DOHH2 (cell line): ENCODE data around the gene RAB8A.
A peak's percentile ranks its signal among the peaks of the same experiment; 100 is the strongest.

Experiments used
- H3F3A ChIP-seq: fragments of 200-600 bp; sonication (generic), shearing (Covaris generic); 2 replicates; pipeline ENCODE4 v1.6.0; 2016; ENCODE audit warnings: antibody characterized with exemption, mild to moderate bottlenecking; ENCODE audit not compliant: control insufficient read depth, insufficient read depth
- H3K27ac ChIP-seq: fragments of 200-600 bp; sonication (generic); 2 replicates; pipeline ENCODE4 v1.5.1; 2014; ENCODE audit warnings: low read depth, mild to moderate bottlenecking, low read length, moderate library complexity
- H3K27me3 ChIP-seq: fragments of 200-600 bp; sonication (generic); 2 replicates; pipeline ENCODE4 v1.6.1; 2014; ENCODE audit warnings: mild to moderate bottlenecking, low read length, mixed read lengths; ENCODE audit not compliant: control insufficient read depth
- H3K36me3 ChIP-seq: fragments of 200-600 bp; sonication (generic); 2 replicates; pipeline ENCODE4 v1.6.1; 2014; ENCODE audit warnings: mild to moderate bottlenecking, low read length, moderate library complexity, mixed read lengths; ENCODE audit not compliant: control insufficient read depth
- H3K4me1 ChIP-seq: fragments of 200-600 bp; sonication (generic); 2 replicates; pipeline ENCODE4 v1.6.1; 2014; ENCODE audit warnings: mild to moderate bottlenecking, low read length, mixed read lengths; ENCODE audit not compliant: control insufficient read depth
- H3K4me2 ChIP-seq: fragments of 200-600 bp; sonication (generic); 2 replicates; pipeline ENCODE4 v1.6.0; 2014; ENCODE audit warnings: mild to moderate bottlenecking, low read length, moderate library complexity
- H3K4me3 ChIP-seq: fragments of 200-600 bp; sonication (generic); 2 replicates; pipeline ENCODE4 v1.5.1; 2014; ENCODE audit warnings: mild to moderate bottlenecking, low read length, mixed read lengths
- H3K79me2 ChIP-seq: fragments of 200-600 bp; sonication (generic); 2 replicates; pipeline ENCODE4 v1.6.1; 2014; ENCODE audit warnings: mild to moderate bottlenecking, low read length, mixed read lengths; ENCODE audit not compliant: control insufficient read depth
- H3K9me2 ChIP-seq: fragments of 200-600 bp; sonication (generic); replicated peaks from 2 replicates; pipeline ENCODE4 v1.6.1; 2014; ENCODE audit warnings: mild to moderate bottlenecking, low read length, mixed read lengths; ENCODE audit not compliant: control insufficient read depth
- H3K9me3 ChIP-seq: fragments of 200-600 bp; sonication (generic); 2 replicates; pipeline ENCODE4 v1.6.1; 2014; ENCODE audit warnings: antibody characterized with exemption, low read length, mixed read lengths; ENCODE audit not compliant: control insufficient read depth, insufficient read depth
- H4K20me1 ChIP-seq: fragments of 200-600 bp; sonication (generic); 2 replicates; pipeline ENCODE4 v1.6.0; 2014; ENCODE audit warnings: low read depth, mild to moderate bottlenecking, antibody characterized with exemption, low read length, moderate library complexity; ENCODE audit not compliant: control insufficient read depth, insufficient read depth
- CTCF ChIP-seq: fragments of 200-600 bp; sonication (generic); IDR thresholded peaks from one replicate; pipeline ENCODE4 v1.5.1; 2014; ENCODE audit warnings: antibody characterized with exemption, mild to moderate bottlenecking, low read depth, low read length; ENCODE audit not compliant: poor library complexity, severe bottlenecking
- EZH2phosphoT487 ChIP-seq: fragments of 200-600 bp; sonication (generic); IDR thresholded peaks from 2 replicates; pipeline ENCODE4 v1.6.1; 2017; ENCODE audit warnings: borderline replicate concordance, mild to moderate bottlenecking, antibody characterized with exemption, low read length, moderate library complexity, mixed read lengths

The RAB8A gene

GRCh38 chr19:16088351-16089009, 23.2 kb upstream of the RAB8A start:
- Histone ChIP-seq H3K27me3 (no peaks in the 10 kb centered on the region), H3K9me3 (no peaks in the 10 kb centered on the region), H3K79me2 (peaks cover 14% of the 10 kb centered on the region), H3K4me2 (no peak overlapping the region), H3K9me2 (no peaks in the 10 kb centered on the region), H3K4me3 (no peak overlapping the region), H3K27ac (no peak overlapping the region), H4K20me1 (no peaks in the 10 kb centered on the region; the same call in 1 of the 2 replicates), H3K4me1 (no peaks in the 10 kb centered on the region), H3F3A (no peaks in the 10 kb centered on the region; the same call in 1 of the 2 replicates), H3K36me3 (peaks cover 92% of the 10 kb centered on the region)
- TF ChIP-seq EZH2phosphoT487, result no peak
- peak; percentile 23 for TF ChIP-seq CTCF

GRCh38 chr19:16089010-16089846, 22.5 kb upstream of the RAB8A start:
- Histone ChIP-seq H3K9me2 (no peaks in the 10 kb centered on the region), H3K9me3 (no peaks in the 10 kb centered on the region), H3K79me2 (peaks cover 11% of the 10 kb centered on the region), H3K4me3 (no peak overlapping the region), H4K20me1 (no peaks in the 10 kb centered on the region; the same call in 1 of the 2 replicates), H3K4me1 (no peaks in the 10 kb centered on the region), H3K27ac (no peak overlapping the region), H3K36me3 (peaks cover 91% of the 10 kb centered on the region), H3K27me3 (no peaks in the 10 kb centered on the region), H3K4me2 (no peak overlapping the region), H3F3A (no peaks in the 10 kb centered on the region; the same call in 1 of the 2 replicates)
- no peak for TF ChIP-seq CTCF
- no peak for TF ChIP-seq EZH2phosphoT487

- Histone ChIP-seq H3K36me3 (peaks cover 89% of the 10 kb centered on the region), H4K20me1 (no peaks in the 10 kb centered on the region; the same call in 1 of the 2 replicates), H3K9me2 (no peaks in the 10 kb centered on the region), H3K27ac (no peak overlapping the region), H3K79me2 (no peaks in the 10 kb centered on the region), H3K4me2 (no peak overlapping the region), H3K9me3 (no peaks in the 10 kb centered on the region), H3F3A (no peaks in the 10 kb centered on the region; the same call in 1 of the 2 replicates), H3K27me3 (no peaks in the 10 kb centered on the region), H3K4me3 (no peak overlapping the region), H3K4me1 (no peaks in the 10 kb centered on the region)
- TF ChIP-seq CTCF (no peak), EZH2phosphoT487 (no peak)
Measured at GRCh38 chr19:16091546-16092475, 19.9 kb upstream of the RAB8A start.
